ENCODE results near the gene IL1RAP. TPM values are rescaled to one million over a fixed set of nuclear protein-coding genes. Genes with fewer than 3 reads are reported as not detected.
"Not testable (repeated sequence)": the region's sequence is repeated elsewhere in the genome, so short reads cannot be mapped to it uniquely, and the experiment has no call there.

Gene IL1RAP
- total RNA-seq, 4 donors from 2014 or later, result 30.7 to 44.5 (median 32.1) TPM

DNA sequence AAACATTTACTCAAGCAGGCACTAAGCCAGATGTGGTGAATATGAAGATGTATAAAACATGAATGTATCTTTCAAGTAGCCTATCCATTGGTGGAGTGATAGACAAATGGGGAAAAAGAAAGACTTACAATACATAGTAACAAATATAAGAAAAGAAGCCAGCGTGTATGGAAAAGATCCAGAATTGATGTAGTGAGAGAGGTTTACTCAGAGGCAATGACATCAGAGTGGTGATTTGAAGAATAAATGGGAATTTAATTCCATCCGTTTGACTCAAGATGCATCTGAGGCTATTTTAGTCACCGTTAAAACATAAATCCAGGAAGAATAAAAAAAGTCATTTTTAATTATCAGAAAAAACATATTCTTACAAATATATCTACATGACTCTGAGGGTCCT, 162.6 kb downstream of the IL1RAP start:
- WGBS, 2 donors, result 73 to 78% methylated on average over 3 of the region's 3 CpGs
- no peak for DNase-seq
- no peaks in the 10 kb centered on the region for H3K36me3 ChIP-seq
- H3K4me1 ChIP-seq, result no peaks in the 10 kb centered on the region
- H3K27ac ChIP-seq, result no peak overlapping the region
- H3K9me3 ChIP-seq, result no peaks in the 10 kb centered on the region
- no peaks in the 10 kb centered on the region for H3K27me3 ChIP-seq
- TF ChIP-seq, protein P1, sequence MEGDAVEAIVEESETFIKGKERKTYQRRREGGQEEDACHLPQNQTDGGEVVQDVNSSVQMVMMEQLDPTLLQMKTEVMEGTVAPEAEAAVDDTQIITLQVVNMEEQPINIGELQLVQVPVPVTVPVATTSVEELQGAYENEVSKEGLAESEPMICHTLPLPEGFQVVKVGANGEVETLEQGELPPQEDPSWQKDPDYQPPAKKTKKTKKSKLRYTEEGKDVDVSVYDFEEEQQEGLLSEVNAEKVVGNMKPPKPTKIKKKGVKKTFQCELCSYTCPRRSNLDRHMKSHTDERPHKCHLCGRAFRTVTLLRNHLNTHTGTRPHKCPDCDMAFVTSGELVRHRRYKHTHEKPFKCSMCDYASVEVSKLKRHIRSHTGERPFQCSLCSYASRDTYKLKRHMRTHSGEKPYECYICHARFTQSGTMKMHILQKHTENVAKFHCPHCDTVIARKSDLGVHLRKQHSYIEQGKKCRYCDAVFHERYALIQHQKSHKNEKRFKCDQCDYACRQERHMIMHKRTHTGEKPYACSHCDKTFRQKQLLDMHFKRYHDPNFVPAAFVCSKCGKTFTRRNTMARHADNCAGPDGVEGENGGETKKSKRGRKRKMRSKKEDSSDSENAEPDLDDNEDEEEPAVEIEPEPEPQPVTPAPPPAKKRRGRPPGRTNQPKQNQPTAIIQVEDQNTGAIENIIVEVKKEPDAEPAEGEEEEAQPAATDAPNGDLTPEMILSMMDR (IDR thresholded peaks at IDR 0.05), result no peak
- TF ChIP-seq POLR2A (IDR thresholded peaks at IDR 0.05), result no peak
- intact Hi-C loops (cut with DNase I), result no loop called here
- H3K4me3 ChIP-seq, result no peak overlapping the region

- Histone ChIP-seq H3K27me3 (no peaks in the 10 kb centered on the region), H3K4me1 (no peaks in the 10 kb centered on the region), H3K4me3 (no peak overlapping the region), H3K9me3 (no peaks in the 10 kb centered on the region), H3K27ac (no peak overlapping the region), H3K36me3 (no peaks in the 10 kb centered on the region)
- TF ChIP-seq POLR2A (IDR thresholded peaks at IDR 0.05), result no peak
- TF ChIP-seq, protein P1 (IDR thresholded peaks at IDR 0.05), result no peak
- intact Hi-C loops (cut with DNase I), result no loop called here
- 81 to 85% methylated on average over 3 of the region's 3 CpGs for WGBS, 2 donors
- DNase-seq, result no peak
These were observed 163.1 kb downstream of the IL1RAP start for GRCh38 chr3:190677001-190677400.

DNA sequence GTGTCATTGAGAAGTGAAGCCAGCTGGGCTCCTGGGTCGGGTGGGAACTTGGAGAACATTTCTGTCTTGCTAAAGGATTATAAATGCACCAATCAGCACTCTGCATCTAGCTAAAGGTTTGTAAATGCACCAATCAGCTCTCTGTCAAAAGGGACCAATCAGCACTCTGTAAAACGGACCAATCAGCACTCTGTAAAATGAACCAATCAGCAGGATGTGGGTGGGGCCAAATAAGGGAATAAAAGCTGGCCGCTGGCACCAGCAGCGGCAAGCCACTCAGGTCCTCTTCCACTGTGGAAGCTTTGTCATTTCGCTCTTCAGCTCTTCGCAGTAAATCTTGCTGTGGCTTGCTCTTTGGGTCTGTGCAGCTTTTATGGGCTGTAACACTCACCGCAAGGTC, 164.0 kb downstream of the IL1RAP start:
- 83 to 84% methylated on average over 7 of the region's 7 CpGs for WGBS, 2 donors

DNA sequence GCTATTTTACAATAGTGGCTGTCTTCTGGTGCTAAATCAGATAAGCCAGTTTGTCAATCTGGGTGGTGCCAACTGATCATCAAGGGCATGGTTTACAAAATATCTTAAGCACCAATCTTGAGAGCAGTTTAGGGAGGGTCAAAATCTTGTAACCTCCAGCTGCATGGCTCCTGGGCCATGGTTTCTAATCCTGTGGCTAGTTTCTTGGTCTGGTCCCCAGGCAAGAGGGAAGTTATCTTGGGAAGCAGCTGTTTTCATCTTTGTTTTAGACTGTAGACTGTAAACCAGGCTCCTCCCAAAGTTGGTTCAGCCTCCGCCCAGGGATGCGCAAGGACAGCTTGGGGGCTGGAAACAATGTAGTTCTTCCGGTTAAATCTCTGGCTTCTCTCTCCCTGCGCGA, 166.8 kb downstream of the IL1RAP start:
- intact Hi-C loops (cut with DNase I), result no loop called here
- WGBS, 2 donors, result 92 to 97% methylated on average over 4 to 5 of the region's 5 CpGs
- no peak overlapping the region for H3K27ac ChIP-seq
- H3K9me3 ChIP-seq, result no peaks in the 10 kb centered on the region
- H3K4me1 ChIP-seq, result no peaks in the 10 kb centered on the region
- no peaks in the 10 kb centered on the region for H3K27me3 ChIP-seq
- DNase-seq, result no peak
- no peaks in the 10 kb centered on the region for H3K36me3 ChIP-seq
- no peak overlapping the region for H3K4me3 ChIP-seq
- TF ChIP-seq, protein P1 (IDR thresholded peaks at IDR 0.05), result no peak
- no peak for TF ChIP-seq POLR2A (IDR thresholded peaks at IDR 0.05)

More for the DNA sequence above, 164.0 kb downstream of the IL1RAP start:
- intact Hi-C loops (cut with DNase I); H3K4me1 ChIP-seq; H3K9me3 ChIP-seq; H3K27me3 ChIP-seq; H3K27ac ChIP-seq; H3K4me3 ChIP-seq; H3K36me3 ChIP-seq; DNase-seq: not testable (repeated sequence)

DNA sequence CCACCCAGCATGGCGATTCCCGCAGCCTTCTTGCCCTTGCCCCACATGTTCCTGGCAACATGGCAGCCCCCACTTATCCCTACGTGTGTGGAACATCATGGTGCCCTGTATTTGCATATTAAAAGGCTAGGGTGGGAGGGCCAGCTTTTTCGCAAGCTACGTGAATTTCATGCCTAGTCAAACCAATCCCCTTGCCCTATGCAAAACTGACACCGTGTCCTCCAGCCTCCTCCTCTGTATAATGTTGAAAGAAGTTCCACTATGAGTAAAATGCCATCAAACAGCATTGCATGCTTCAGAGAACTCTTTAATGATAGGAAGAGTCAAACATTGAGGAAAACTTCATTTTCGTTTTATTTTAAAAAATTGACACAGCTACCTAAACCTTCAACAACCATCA, 170.9 kb downstream of the IL1RAP start:
- no peak overlapping the region for H3K4me3 ChIP-seq
- 74 to 79% methylated on average over 7 of the region's 7 CpGs for WGBS, 2 donors
- H3K27ac ChIP-seq, result no peak overlapping the region
- H3K9me3 ChIP-seq, result no peaks in the 10 kb centered on the region
- H3K27me3 ChIP-seq, result no peaks in the 10 kb centered on the region
- no peaks in the 10 kb centered on the region for H3K36me3 ChIP-seq
- intact Hi-C loops (cut with DNase I), result no loop called here
- H3K4me1 ChIP-seq, result no peaks in the 10 kb centered on the region
- TF ChIP-seq, protein P1 (IDR thresholded peaks at IDR 0.05), result no peak
- no peak for TF ChIP-seq POLR2A (IDR thresholded peaks at IDR 0.05)
- DNase-seq, result no peak

- no peak overlapping the region for H3K4me3 ChIP-seq
- H3K27me3 ChIP-seq, result no peaks in the 10 kb centered on the region
- TF ChIP-seq POLR2A (IDR thresholded peaks at IDR 0.05), result no peak
- TF ChIP-seq, protein P1 (IDR thresholded peaks at IDR 0.05), result no peak
- no peaks in the 10 kb centered on the region for H3K36me3 ChIP-seq
- WGBS, 2 donors, result 91% methylated on average over 1 of the region's 1 CpG
- intact Hi-C loops (cut with DNase I), result no loop called here
- no peaks in the 10 kb centered on the region for H3K9me3 ChIP-seq
- no peak overlapping the region for H3K27ac ChIP-seq
- no peaks in the 10 kb centered on the region for H3K4me1 ChIP-seq
- no peak for DNase-seq
These were observed 172.1 kb downstream of the IL1RAP start for GRCh38 chr3:190686011-190686410.
